MV-4-11 (cell line): Measurements from ENCODE around the gene TRERF1.
"Not testable (repeated sequence)": the region's sequence is repeated elsewhere in the genome, so short reads cannot be mapped to it uniquely, and the experiment has no call there.

Source experiments
- DNase-seq: peaks from one replicate; lab custom pipeline; 2025; lab: John Stamatoyannopoulos, UW

Gene TRERF1

GRCh38 chr6:42337985-42338743, 113.6 kb downstream of the TRERF1 start:
- DNase-seq, result no peak

GRCh38 chr6:42336431-42336830, 115.3 kb downstream of the TRERF1 start:
- DNase-seq, result no peak

- DNase-seq, result no peak
Measured at GRCh38 chr6:42335896-42336295, 115.8 kb downstream of the TRERF1 start.

GRCh38 chr6:42334870-42335269, 116.9 kb downstream of the TRERF1 start:
- no peak for DNase-seq

- peak; percentile 98 for DNase-seq
Measured at GRCh38 chr6:42333612-42334011, 118.1 kb downstream of the TRERF1 start.

- DNase-seq, result peak; percentile 87
Measured at GRCh38 chr6:42332916-42333315, 118.8 kb downstream of the TRERF1 start.

- DNase-seq, result no peak
Measured at GRCh38 chr6:42331019-42331418, 120.7 kb downstream of the TRERF1 start.

GRCh38 chr6:42326248-42326647, 125.5 kb downstream of the TRERF1 start:
- DNase-seq, result no peak

GRCh38 chr6:42324656-42325324, 126.9 kb downstream of the TRERF1 start:
- DNase-seq, result not testable (repeated sequence)

GRCh38 chr6:42322676-42323075, 129.1 kb downstream of the TRERF1 start:
- DNase-seq, result no peak

GRCh38 chr6:42321976-42322375, 129.8 kb downstream of the TRERF1 start:
- DNase-seq, result no peak

- no peak for DNase-seq
Measured at GRCh38 chr6:42320762-42321161, 131.0 kb downstream of the TRERF1 start.

GRCh38 chr6:42318480-42318879, 133.2 kb downstream of the TRERF1 start:
- DNase-seq, result no peak

- peak; percentile 47 for DNase-seq
Measured at GRCh38 chr6:42316981-42317380, 134.7 kb downstream of the TRERF1 start.

- peak; percentile 87 for DNase-seq
Measured at GRCh38 chr6:42315991-42316970, 135.4 kb downstream of the TRERF1 start.

GRCh38 chr6:42315259-42315990, 136.3 kb downstream of the TRERF1 start:
- no peak for DNase-seq

GRCh38 chr6:42314571-42315258, 137.0 kb downstream of the TRERF1 start:
- DNase-seq, result no peak

- DNase-seq, result no peak
Measured at GRCh38 chr6:42313941-42314570, 137.7 kb downstream of the TRERF1 start.

GRCh38 chr6:42313038-42313437, 138.7 kb downstream of the TRERF1 start:
- no peak for DNase-seq

GRCh38 chr6:42307141-42307470, 144.6 kb downstream of the TRERF1 start:
- no peak for DNase-seq
